Mesenteric fat pad (tissue), 1 donor: ENCODE data around the gene MYL6. TPM values are rescaled to one million over a fixed set of nuclear protein-coding genes. Genes with fewer than 3 reads are reported as not detected.

Experiments
- DNase-seq: peaks from one replicate; pipeline ENCODE4 v3.0.0-alpha.2; 2020; ENCODE audit warnings: low spot score
- total RNA-seq: library from RNA; stranded (reverse); fragmentation: NEBNext Ultra II Directional; extraction: Animal tissue kit (Norgen Biotek cat#: 25700); gene quantifications from one replicate; pipeline ENCODE4 v1.2.1, GENCODE V29; 2021
- donor health status: DM: yes; HTN: yes; CAD: no.

The MYL6 gene
- total RNA-seq, 1 donor from 2014 or later: 2,743 TPM

DNA sequence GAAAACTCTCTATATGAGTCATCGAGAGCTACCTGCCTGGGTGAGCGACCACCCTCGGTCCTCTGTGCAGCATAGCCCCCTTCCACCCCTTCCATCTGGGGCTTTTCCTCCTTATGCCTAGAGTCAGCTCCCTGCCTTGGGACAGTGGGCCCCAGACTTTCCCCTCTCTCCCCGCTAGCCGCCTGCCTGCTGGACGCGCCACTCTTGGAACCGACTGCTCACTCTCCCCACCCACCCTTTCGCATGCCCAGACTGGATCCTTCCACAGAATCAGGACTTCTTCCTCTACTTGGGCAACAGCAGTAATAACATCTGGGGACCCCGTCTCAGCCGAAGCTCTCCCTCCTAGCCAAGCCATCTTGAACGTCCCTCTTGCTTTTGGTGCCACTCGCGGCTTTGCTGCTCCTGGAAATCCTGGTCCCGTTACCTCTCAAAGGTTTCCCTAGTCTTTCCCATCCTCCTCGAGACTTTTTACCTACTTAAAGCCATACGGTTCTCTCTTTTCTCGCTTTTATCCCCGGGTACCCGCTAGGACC is 29.4 kb upstream of the MYL6 start:
- no peak for DNase-seq

DNA sequence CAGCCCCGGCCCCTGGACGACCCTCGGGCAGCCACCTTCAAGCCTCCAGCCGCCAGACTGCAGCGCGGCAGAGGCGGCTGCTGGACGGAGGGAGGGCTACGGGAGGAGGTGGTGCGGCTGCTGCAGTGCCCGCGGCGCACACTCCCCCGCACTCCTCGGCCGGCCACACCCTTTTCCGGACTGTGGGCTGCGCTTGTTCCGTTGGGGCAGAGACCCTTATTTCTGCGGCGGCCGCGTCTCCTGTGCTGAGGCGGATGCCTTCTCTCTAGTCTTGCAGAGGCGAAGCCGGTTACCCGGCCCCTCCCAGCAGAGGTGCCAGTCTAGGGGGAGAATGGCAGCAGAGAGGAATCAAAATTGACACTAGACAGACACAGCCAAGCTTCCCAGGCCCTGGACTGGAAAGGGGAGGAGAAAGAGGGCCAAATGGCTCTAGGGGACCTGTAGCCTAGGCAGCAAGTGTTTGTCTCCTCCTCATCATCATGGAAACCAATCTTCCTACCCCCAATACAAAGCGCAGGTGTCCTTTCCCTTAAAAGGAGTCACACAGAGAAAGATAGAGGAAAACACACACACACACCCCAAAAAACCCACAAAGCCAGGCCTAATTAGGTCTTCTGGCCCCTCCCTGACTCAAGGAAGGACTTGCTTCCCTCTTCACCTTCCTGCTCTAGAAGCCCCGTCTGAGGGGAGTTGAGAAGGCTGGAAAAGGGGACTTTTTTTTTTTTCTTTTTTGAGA is 28.8 kb upstream of the MYL6 start:
- no peak for DNase-seq

DNA sequence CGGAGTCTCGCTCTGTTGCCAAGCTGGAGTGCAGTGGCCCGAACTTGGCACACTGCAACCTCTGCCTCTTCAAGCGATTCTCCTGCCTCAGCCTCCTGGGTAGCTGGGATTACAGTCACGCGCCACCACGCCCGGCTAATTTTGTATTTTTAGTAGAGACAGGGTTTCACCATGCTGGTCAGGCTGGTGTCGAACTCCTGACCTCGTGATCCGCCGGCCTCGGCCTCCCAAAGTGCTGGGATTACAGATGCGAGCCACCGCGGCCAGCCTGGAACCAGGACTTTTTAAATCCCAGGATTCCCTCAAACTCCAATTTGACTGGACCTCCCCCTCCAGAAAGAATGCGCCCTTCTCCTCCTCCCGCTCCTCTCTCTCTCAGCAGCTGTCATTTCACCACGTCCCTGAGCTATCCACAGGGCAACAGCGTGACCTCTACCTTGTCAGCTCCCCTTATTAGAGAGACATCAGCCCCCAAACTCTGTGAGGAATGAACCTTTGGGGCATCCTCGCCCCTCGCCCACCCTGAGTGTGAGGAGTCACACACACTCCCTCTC is 28.1 kb upstream of the MYL6 start:
- no peak for DNase-seq

DNA sequence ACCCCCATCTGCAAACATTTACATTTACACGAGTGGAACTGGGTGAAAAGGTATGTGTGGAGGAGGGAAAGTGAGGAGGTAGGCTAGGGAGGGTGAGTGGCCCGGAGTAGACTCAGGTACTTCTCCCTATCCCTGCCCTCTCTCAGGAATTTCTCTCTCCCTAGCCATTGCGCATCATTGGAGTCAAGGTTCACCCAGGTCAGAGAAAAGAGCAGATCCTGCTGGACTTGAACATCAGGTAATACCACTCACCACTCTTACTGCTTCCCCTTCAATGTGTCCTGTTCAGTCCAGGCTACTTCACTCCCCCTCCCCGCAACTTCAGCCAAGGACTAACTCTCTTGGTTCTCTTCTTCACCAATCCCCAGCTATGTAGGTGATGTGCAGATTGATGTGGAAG is 27.3 kb upstream of the MYL6 start:
- DNase-seq: no peak

GRCh38 chr12:56134897-56135296 is 23.3 kb upstream of the MYL6 start:
- DNase-seq: no peak

DNA sequence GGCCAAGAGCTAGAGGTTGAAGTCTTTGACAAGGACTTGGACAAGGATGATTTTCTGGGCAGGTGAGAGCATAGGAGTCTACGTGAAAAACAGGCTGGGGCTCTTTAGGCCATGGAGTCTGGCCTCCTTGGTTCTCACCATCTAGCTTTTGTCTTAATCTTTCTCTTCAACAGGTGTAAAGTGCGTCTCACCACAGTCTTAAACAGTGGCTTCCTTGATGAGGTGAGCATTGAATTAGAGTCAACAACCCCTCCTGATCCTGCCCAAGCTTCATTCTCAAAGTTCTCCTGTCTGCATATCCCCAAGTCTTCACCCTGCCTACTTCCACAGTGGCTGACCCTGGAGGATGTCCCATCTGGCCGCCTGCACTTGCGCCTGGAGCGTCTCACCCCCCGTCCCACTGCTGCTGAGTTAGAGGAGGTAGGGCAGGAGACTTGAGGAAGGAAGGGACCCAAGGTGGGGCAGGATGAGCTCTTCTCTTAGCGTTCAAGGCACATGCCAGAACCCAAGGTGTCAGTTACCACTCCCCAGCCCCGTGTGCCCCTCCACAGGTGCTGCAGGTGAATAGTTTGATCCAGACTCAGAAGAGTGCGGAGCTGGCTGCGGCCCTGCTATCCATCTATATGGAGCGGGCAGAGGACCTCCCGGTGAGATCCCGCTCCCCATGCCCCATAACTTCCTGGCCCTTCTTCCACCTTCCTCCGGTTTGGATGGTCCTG is 20.1 kb upstream of the MYL6 start:
- DNase-seq: no peak

- DNase-seq: no peak
These were observed 16.0 kb upstream of the MYL6 start for GRCh38 chr12:56141946-56142784.

DNA sequence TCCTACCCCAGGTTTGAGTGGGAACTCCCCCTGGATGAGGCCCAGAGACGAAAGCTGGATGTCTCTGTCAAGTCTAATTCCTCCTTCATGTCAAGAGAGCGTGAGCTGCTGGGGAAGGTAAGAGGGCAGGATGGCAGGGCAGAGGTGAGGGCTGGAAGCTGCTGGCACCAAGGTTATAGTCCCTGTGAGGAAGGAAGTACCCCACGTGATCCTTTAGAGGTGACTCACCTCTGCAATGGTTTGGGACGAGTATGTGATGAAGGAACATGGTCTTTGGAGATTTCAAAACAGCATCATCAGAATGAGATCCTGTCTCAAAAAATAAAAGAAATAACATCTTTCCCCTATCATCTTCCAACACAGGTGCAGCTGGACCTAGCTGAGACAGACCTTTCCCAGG is 14.9 kb upstream of the MYL6 start:
- no peak for DNase-seq

GRCh38 chr12:56143870-56144269 is 14.3 kb upstream of the MYL6 start:
- DNase-seq: no peak

- DNase-seq: no peak
These were observed 12.9 kb upstream of the MYL6 start for GRCh38 chr12:56145217-56145616.

DNA sequence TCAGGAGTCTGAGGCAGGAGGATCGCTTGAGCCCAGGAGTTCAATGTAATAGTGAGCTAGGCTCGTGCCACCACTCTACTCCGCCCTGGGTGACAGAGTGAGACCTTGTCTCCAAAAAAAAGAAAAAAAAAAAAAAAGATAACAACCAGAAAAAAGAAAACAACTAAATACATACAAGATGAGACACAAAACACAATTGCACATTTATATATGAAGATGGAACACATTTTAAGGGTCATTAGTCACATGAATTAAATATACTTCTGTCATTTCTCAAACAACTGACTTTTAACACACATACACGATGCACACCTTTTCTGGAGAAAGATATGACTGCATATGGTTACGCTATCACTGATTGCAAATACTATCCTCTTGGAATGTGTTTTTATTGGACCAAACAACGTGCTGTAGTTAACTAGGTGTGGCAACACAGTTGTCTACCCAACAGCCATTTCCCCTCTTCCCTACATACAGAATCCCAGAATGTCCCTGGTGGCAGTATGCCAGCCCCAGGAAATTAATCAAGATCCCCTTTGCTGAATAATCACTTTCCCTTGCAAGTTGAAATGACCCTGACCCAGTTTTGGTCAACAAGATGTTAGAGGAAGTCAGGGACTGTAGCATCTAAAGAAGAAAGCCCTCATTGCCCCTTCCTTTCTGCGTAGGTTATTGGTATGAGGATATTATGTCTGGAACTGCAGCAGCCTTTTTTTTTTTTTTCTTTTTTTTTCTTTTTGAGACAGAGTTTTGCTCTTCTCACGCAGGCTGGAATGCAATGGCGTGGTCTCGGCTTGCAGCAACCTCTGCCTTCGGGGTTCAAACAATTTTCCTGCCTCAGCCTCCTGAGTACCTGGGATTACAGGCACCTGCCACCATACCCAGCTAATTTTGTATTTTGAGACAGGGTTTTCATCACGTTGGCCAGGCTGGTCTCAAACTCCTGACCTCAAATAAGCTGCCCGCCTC is 11.4 kb upstream of the MYL6 start:
- no peak for DNase-seq

DNA sequence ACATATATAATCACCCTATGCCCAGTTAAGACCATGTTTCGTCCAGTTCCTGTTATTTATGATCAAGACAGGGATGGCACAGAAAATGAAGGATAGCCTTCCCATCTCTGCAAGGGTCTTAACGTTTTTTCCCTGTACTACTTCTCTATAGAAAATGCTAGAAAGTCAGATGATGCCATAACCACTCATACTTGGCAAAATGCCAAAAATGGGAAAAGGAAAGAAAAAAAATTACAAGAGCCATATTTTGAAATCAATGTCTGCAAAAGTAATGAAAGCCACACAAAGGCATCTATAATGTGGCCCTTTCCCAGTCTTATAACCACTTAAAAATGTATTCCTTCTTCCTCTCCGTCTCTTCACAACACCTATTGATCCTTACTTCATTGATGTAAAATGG is 7.6 kb upstream of the MYL6 start:
- DNase-seq: no peak

GRCh38 chr12:56151672-56152131 is 6.5 kb upstream of the MYL6 start:
- DNase-seq: no peak

- peak; percentile 98 for DNase-seq
These were observed 5.9 kb upstream of the MYL6 start, which contains the start of gene MYL6B for GRCh38 chr12:56152132-56152755. Gene MYL6B (plus strand): TSS chr12:56152587. CDS start chr12:56153919, 1,332 bp downstream.

DNA sequence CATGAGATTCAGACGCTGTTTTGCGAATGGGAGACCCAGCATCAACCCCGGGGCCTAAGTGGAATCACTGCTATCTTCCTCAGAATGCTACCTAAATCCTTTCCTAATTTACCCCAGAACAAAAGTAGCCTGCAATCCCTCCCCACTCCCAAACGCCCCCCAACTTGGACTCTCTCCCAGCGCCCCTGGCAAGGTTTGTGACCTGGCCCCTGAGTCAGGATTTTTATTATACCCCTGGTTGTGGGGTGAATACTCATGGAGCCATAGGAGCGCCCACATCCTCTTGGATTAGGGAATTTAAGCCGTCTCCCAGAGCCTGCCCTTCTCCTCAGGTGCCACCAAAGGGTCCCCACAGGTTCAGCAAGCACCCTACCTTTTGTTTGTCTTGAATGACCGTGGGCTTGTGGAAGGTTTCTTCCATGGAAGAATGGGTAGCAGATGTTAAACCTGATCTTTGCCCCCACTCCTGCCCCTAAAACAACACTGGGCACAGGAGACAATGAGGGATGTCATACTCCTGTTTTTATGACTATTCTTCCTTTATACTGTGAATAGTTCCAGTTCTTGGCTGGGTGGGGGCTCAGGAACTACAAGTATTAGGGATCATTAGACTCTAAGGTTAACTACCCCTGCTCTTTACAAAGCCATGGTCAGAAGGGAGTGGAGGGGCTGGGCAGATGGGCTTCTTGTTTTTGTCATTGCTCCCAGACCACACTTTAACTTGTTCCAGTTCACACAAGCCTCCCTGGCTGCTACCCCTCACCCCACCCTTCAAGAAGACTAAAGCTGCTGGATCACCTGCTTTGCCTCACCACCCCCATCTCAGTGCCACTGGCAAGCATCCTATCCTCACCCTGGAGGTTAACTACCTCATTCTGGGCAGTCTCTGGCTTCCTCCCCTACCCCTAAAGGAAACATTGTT is 5.1 kb upstream of the MYL6 start:
- no peak for DNase-seq

- no peak for DNase-seq
These were observed 4.5 kb upstream of the MYL6 start for GRCh38 chr12:56153678-56154065.

- no peak for DNase-seq
These were observed 3.9 kb upstream of the MYL6 start for GRCh38 chr12:56154246-56154771.

DNA sequence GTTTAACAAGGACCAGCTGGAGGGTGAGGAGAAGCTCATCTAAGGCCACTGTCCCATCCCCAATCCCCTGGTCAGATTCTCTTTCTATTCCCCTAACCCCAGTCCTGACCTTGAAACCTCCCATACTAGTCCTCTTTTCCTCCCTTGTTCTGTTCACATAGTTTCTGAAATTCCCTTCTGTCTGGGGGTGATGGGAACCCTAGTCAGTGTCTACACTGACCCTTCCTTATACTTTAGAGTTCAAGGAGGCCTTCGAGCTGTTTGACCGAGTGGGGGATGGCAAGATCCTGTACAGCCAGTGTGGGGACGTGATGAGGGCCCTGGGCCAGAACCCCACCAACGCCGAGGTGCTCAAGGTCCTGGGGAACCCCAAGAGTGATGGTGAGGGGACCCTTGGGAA is 3.3 kb upstream of the MYL6 start:
- DNase-seq: no peak
